T follicular helper cell (primary cell): Measurements from ENCODE around the gene PRKAG1.
A peak's percentile ranks its signal among the peaks of the same experiment; 100 is the strongest.

Experiments used
- DNase-seq: peaks from one replicate; pipeline ENCODE4 v3.0.0-alpha.2; 2020; ENCODE audit warnings: low read depth

PRKAG1 gene

GRCh38 chr12:49049566-49050224, 31.1 kb upstream of the PRKAG1 start:
- no peak for DNase-seq

- no peak for DNase-seq
Measured at GRCh38 chr12:49048953-49049352, 30.4 kb upstream of the PRKAG1 start.

DNA sequence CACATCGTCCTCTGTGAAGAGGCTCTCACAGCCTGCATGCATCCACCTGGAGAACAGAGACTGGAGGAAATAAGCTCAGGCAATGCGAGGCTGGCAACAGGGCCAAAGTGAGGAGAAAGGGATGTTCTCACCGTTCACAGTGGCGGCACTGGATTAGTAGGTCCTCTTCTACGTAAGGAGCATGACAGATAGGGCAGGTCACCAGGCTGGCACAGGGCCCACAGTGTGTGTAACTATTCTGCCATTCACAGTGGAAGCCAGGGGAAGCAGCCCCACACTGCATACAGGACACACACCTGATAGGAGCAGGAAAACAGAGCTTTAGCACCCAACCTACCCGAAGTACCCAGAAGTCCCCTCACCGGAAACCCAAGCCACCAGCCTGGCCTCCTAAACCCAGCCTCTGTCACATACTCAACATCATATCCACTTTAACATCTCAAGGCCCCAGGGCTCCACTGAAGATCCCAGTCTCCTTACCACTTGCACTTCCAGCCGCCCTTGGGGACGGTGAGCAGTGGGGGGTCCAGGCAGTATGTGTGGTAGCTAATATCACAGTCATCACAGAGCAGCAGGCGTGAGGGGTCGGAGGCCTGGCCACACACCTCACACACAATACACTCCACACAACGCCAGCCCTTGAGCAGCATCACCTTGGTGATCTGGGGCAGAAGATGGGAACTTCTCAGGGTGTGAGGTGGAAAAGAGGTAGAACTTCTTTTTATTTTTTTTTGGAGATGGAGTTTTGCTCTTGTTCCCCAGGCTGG, 27.7 kb upstream of the PRKAG1 start:
- DNase-seq: no peak

- DNase-seq: no peak
Measured at GRCh38 chr12:49044660-49045059, 26.1 kb upstream of the PRKAG1 start.

GRCh38 chr12:49043856-49044258, 25.3 kb upstream of the PRKAG1 start:
- DNase-seq: peak; percentile 74

GRCh38 chr12:49043241-49043640, 24.7 kb upstream of the PRKAG1 start:
- DNase-seq: no peak

GRCh38 chr12:49041881-49042484, 23.4 kb upstream of the PRKAG1 start:
- no peak for DNase-seq

DNA sequence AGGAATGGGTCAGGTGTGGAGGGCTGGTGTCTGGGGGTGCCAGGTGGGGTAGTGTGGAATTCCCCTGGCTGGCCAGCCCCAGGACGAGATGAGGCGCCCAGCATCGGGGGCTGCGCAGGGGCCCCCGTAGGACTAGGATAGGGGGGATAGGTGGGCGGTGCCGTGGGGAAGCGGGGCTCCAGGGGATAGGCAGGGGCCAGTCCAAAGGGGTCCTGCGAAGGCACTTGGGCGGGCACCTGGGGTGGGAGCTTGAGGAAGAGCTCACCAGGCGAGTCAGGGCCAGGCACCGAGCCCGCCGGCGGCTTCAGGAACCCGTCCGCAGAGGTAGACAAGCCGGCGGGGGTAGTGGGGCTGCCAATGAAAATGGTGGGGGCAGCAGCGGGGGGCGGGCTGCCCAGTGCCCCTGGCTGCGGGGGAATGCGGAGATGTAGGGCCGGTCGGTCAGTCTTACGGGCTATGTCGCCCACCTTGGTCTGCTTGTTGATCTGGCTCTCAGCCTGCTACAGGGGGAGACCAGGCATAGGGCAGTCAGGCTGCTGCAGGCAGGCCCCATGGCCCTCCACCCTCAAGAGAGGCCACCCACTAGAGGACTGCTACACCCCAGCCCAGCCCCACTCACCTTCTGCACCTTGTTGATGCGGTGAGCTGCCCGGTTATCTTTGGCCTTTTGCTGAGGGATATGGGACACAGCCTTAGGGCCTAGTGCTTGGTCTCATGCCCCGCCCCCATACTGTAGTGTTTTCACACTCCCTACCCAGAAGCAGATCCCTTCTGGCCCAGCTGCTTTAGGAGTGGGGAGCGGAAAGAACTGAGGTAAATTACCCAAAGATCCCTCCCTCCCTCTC, 22.7 kb upstream of the PRKAG1 start:
- no peak for DNase-seq

GRCh38 chr12:49040364-49040855, 21.8 kb upstream of the PRKAG1 start:
- DNase-seq: no peak

- DNase-seq: no peak
Measured at GRCh38 chr12:49039421-49040363, 21.1 kb upstream of the PRKAG1 start.

- no peak for DNase-seq
Measured at GRCh38 chr12:49038291-49038955, 19.8 kb upstream of the PRKAG1 start.

DNA sequence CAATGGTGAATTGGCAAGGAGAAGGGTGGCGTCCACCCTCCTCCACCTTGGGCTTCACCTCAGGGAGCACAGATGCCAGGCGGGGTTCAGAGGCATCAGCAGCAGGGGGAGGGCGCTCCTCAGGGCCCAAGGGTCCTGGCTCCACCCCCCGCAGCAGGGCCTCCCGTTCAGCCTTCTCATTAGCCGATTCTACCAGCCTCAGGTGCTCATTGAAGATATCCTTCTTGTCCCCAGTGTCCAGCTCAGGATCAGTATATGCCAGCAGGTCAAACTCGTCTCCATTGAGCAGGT, 19.3 kb upstream of the PRKAG1 start:
- DNase-seq: no peak

DNA sequence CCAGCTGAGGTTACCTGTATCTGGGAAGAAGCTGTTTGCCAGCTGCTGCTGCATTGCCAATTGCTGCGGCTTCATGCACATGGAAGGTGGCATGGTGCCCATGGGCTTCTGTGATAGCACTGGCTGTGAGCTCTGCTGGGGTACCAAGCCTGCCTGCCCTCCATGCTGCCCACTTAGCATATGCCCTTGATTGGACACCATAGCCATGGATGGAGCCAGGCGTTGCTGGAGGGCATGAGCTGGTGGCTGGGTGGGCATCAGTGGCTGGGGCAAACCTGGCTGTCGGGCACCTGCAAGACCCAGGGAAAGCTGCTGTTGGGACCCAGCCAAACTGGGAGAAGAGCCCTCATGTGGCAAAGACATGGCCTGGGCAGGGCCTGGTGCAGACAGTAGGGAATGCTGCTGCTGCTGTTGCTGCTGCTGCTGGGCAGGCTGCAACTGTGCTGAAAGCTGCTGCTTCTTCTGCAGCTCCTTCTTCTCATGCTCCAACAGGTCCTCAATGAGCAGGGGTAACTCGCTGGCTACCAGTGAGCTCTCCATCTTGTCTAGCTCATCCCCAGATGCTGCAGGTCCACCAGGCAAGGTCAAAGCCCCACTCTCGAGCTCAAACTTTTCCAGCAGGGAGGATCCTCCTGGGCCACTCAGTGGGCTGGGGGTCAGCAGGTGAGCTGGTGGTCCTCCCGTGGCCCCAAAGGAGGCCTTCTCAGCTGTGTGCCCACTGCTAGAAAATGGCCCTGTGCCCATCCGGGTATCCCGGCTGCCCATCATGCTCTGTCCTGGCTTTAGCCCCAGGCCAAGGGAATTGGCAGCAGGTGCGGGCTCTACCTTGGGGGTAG, 18.8 kb upstream of the PRKAG1 start:
- no peak for DNase-seq

- no peak for DNase-seq
Measured at GRCh38 chr12:49036029-49036428, 17.5 kb upstream of the PRKAG1 start.

DNA sequence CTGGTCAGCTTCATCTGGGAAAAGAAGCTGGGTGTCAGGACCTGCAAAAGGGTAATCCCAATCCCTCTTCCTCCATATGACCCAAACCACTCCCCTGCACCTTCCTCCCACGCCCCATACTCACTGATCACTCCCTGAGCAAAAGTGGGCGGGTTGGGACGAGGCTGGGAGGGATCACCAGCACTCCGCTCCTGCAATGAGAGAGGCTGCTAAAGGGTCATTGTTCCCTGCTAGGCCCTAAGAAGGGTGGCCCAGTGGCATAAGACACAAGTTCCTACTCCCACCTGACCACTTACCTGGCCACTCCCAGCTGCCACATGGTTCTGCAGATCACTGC, 15.7 kb upstream of the PRKAG1 start:
- DNase-seq: no peak

GRCh38 chr12:49033611-49034285, 15.2 kb upstream of the PRKAG1 start:
- no peak for DNase-seq

GRCh38 chr12:49032679-49033447, 14.3 kb upstream of the PRKAG1 start:
- DNase-seq: no peak

DNA sequence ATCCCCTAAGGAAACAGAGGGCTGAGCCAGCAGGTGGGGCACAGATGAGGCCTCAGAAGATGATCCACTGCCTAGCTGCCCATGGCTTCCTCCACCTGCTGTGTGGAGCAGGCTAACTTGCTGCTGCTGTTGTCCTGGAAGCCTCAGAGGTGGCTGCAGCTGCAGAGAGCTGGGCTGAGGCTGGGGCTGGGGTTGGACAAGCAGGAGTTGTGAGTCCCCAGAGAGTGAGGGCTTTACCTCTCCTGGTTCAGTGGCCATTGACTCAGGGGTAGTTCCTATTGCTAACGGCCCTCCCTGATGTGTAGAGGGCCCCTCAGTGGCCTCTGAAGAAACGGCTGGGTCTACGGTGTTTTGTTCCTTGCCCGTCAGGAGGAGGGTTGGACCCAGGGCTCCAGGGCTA, 13.7 kb upstream of the PRKAG1 start:
- DNase-seq: no peak
